Naive thymus-derived CD4-positive, alpha-beta T cell (primary cell): ENCODE data around the gene CALN1. TPM values are rescaled to one million over a fixed set of nuclear protein-coding genes. Genes with fewer than 3 reads are reported as not detected.

ENCODE experiments used
- ATAC-seq: fragments of 150-1000 bp; cut with Tn5 transposase; 2 replicates; pipeline ENCODE4 v1.10.0; 2021; ENCODE audit warnings: mild to moderate bottlenecking, moderate library complexity
- CTCF ChIA-PET: fragments of 350-600 bp; sonication (Branson Sonifier 250); formaldehyde crosslinking; loops from one replicate; lab custom pipeline; 2021; ENCODE audit warnings: antibody characterized with exemption; lab: Charles Lee
- POLR2A ChIA-PET: fragments of 350-600 bp; sonication (Branson Sonifier 250); formaldehyde crosslinking; loops from one replicate; lab custom pipeline; 2021; ENCODE audit warnings: antibody characterized with exemption, inconsistent platforms; lab: Charles Lee
- DNase-seq, 9 donors: peaks; one replicate each; pipeline versions ENCODE4 v3.0.0 to v3.0.0-alpha.2; 2020 to 2022; ENCODE audit warnings: mixed read lengths in 1 of 9
- H3K27ac ChIP-seq: one replicate; pipeline ENCODE4 v1.7.0; 2013; ENCODE audit warnings: mild to moderate bottlenecking, low read depth, low read length, moderate library complexity
- H3K27me3 ChIP-seq, 2 donors: one replicate each; pipeline ENCODE4 v1.7.0; 2013; ENCODE audit warnings: low read length in 2 of 2, mild to moderate bottlenecking in 2 of 2, moderate library complexity in 2 of 2; ENCODE audit not compliant: control insufficient read depth in 2 of 2, insufficient read depth in 2 of 2
- H3K36me3 ChIP-seq, 3 experiments: 1 replicate in 2 of 3; 2 replicates in 1 of 3; pipeline ENCODE4 v1.7.0; 2013; ENCODE audit warnings: low read length in 3 of 3, mild to moderate bottlenecking in 3 of 3, moderate library complexity in 1 of 3; ENCODE audit not compliant: insufficient read depth in 3 of 3, control insufficient read depth in 2 of 3
- H3K4me1 ChIP-seq, 2 donors: one replicate each; pipeline ENCODE4 v1.7.0; 2013; ENCODE audit warnings: low read length in 2 of 2, mild to moderate bottlenecking in 2 of 2, moderate library complexity in 1 of 2; ENCODE audit not compliant: control insufficient read depth in 2 of 2, insufficient read depth in 2 of 2
- H3K4me3 ChIP-seq: 2 replicates; pipeline ENCODE4 v1.7.0; 2013; ENCODE audit warnings: mild to moderate bottlenecking, low read length
- H3K9me3 ChIP-seq, 3 experiments: 1 replicate in 2 of 3; 2 replicates in 1 of 3; pipeline ENCODE4 v1.7.0; 2013; ENCODE audit warnings: low read length in 3 of 3; ENCODE audit not compliant: control insufficient read depth in 2 of 3
- H3K27ac Mint-ChIP-seq, 9 donors: one replicate each; pipeline ENCODE4 v1.8.0; 2020 to 2022; ENCODE audit warnings: mixed read lengths in 9 of 9, mild to moderate bottlenecking in 8 of 9, moderate library complexity in 5 of 9, inconsistent platforms in 2 of 9
- H3K27me3 Mint-ChIP-seq, 5 donors: one replicate each; pipeline ENCODE4 v1.8.0; 2021 to 2022; ENCODE audit warnings: mixed read lengths in 5 of 5, mild to moderate bottlenecking in 1 of 5
- H3K36me3 Mint-ChIP-seq, 5 donors: one replicate each; pipeline ENCODE4 v1.8.0; 2020 to 2022; ENCODE audit warnings: mixed read lengths in 5 of 5, mild to moderate bottlenecking in 3 of 5, inconsistent platforms in 1 of 5
- H3K4me1 Mint-ChIP-seq, 7 donors: one replicate each; pipeline ENCODE4 v1.8.0; 2020 to 2022; ENCODE audit warnings: mixed read lengths in 7 of 7, mild to moderate bottlenecking in 3 of 7, inconsistent platforms in 1 of 7
- H3K4me3 Mint-ChIP-seq, 10 donors: one replicate each; pipeline ENCODE4 v1.8.0; 2020 to 2022; ENCODE audit warnings: mild to moderate bottlenecking in 10 of 10, mixed read lengths in 10 of 10, moderate library complexity in 6 of 10, inconsistent platforms in 2 of 10
- H3K9me3 Mint-ChIP-seq, 11 donors: one replicate each; pipeline ENCODE4 v1.8.0; 2020 to 2022; ENCODE audit warnings: mixed read lengths in 11 of 11, mild to moderate bottlenecking in 4 of 11, inconsistent platforms in 1 of 11, moderate library complexity in 1 of 11
- intact Hi-C, 2 donors: fragments of 100-400 bp; cut with micrococcal nuclease; formaldehyde crosslinking; loops; one replicate each; pipeline ENCODE4 v1.15.1; 2023
- polyA plus RNA-seq, 2 donors: library from polyadenylated mRNA; unstranded; fragments of 300-500 nt; fragmentation: Illumina TruSeq; gene quantifications; one replicate each; pipeline ENCODE4 v1.2.3, GENCODE V29; 2021
- total RNA-seq, 6 experiments: library from RNA in 5 of 6; stranded (reverse) in 5 of 6; gene quantifications; 1 replicate in 5 of 6; 2 replicates in 1 of 6; pipeline ENCODE4 v1.2.3 and lab custom pipeline; 2021 to 2026

Gene CALN1
- total and polyA plus RNA-seq, 7 experiments from 2014 or later: 0.03 to 0.17 TPM; not detected in 5

DNA sequence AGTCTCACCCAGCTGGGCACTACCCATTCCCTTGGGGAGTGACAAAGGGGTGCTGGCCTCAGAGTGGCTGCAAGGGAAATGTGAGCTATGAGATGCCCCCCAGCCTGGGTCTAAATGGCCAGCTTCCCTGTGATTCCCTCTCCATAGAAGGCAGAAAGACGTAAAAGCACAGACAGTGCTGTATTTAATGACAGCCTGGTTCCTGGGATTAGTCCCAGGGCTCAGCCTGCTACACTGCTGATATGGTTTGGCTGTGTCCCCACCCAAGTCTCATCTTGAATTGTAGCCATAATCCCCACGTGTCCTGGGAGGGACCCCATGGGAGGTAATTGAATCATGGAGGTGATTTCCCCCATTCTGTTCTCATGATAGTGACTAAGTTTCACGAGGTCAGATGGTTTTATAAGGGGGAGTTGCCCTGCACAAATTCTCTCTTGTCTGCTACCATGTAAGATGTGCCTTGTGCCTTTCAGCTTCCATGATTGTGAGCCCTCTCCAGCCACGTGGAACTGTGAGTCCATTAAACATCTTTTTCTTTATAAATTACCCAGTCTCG is 23.9 kb upstream of the CALN1 start:
- H3K4me3 ChIP-seq: no peak overlapping the region
- ATAC-seq (no peak), DNase-seq (no peak)
- ChIA-PET CTCF (no interaction called here), POLR2A (no interaction called here)
- intact Hi-C loops: no loop called here
- Mint-ChIP-seq H3K4me1 (peaks cover 0 to 7% (median 0%) of the 10 kb centered on the region in 7 donors), H3K27me3 (peaks cover 0 to 16% (median 4%) of the 10 kb centered on the region in 5 donors), H3K36me3 (no peaks in the 10 kb centered on the region), H3K4me3 (no peak overlapping the region), H3K27ac (no peak overlapping the region), H3K9me3 (peaks cover 0 to 7% (median 0%) of the 10 kb centered on the region in 11 donors)
- H3K9me3 ChIP-seq: no peaks in the 10 kb centered on the region
- H3K4me1 ChIP-seq: no peaks in the 10 kb centered on the region
- no peak overlapping the region for H3K27ac ChIP-seq
- H3K36me3 ChIP-seq: no peaks in the 10 kb centered on the region
- no peaks in the 10 kb centered on the region for H3K27me3 ChIP-seq

DNA sequence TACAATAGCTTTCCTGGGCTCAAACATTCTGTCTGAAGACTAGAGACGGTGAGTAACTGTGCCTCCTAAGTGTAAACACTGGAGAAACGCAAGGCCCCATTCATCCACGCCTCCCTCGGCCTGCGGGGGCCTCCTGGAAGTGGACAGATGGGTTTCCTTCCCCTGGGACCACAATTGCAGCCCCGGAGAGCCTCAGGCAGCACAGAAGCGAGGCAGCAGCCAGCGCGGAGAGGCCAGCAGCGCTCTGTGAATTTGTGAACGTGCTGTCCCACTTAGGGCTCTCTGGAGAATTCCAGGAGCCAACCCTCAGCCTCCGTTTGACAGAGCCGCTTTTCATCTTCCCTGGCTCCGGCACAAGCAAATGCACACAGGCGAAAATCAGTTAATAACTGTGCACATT is 23.2 kb upstream of the CALN1 start:
- ChIA-PET POLR2A (no interaction called here), CTCF (no interaction called here)
- Histone ChIP-seq H3K9me3 (no peaks in the 10 kb centered on the region), H3K4me1 (no peaks in the 10 kb centered on the region), H3K4me3 (no peak overlapping the region), H3K36me3 (no peaks in the 10 kb centered on the region), H3K27ac (no peak overlapping the region), H3K27me3 (no peaks in the 10 kb centered on the region)
- peaks cover 0 to 7% (median 0%) of the 10 kb centered on the region in 11 donors for H3K9me3 Mint-ChIP-seq
- intact Hi-C loops: no loop called here
- no peaks in the 10 kb centered on the region for H3K36me3 Mint-ChIP-seq
- no peak overlapping the region for H3K27ac Mint-ChIP-seq
- H3K4me3 Mint-ChIP-seq: no peak overlapping the region
- peaks cover 0 to 7% (median 0%) of the 10 kb centered on the region in 7 donors for H3K4me1 Mint-ChIP-seq
- DNase-seq (no peak), ATAC-seq (no peak)
- peaks cover 0 to 13% (median 4%) of the 10 kb centered on the region in 5 donors for H3K27me3 Mint-ChIP-seq

- ChIA-PET CTCF (no interaction called here), POLR2A (no interaction called here)
- no peaks in the 10 kb centered on the region for H3K4me1 ChIP-seq
- intact Hi-C loops: no loop called here
- H3K27me3 Mint-ChIP-seq: peaks cover 0 to 7% (median 0%) of the 10 kb centered on the region in 5 donors
- H3K4me3 Mint-ChIP-seq: no peak overlapping the region
- H3K9me3 Mint-ChIP-seq: peaks cover 0 to 7% (median 1%) of the 10 kb centered on the region in 11 donors
- no peak overlapping the region for H3K4me3 ChIP-seq
- ATAC-seq: no peak
- no peaks in the 10 kb centered on the region for H3K36me3 Mint-ChIP-seq
- no peaks in the 10 kb centered on the region for H3K36me3 ChIP-seq
- no peak overlapping the region for H3K27ac Mint-ChIP-seq
- no peak overlapping the region for H3K27ac ChIP-seq
- H3K9me3 ChIP-seq: no peaks in the 10 kb centered on the region
- no peak for DNase-seq
- no peaks in the 10 kb centered on the region for H3K27me3 ChIP-seq
- H3K4me1 Mint-ChIP-seq: no peaks in the 10 kb centered on the region
These were observed 18.4 kb upstream of the CALN1 start for GRCh38 chr7:72430531-72430930.

- Mint-ChIP-seq H3K27me3 (peaks cover 0 to 7% (median 0%) of the 10 kb centered on the region in 5 donors), H3K27ac (no peak overlapping the region), H3K36me3 (no peaks in the 10 kb centered on the region), H3K4me1 (no peaks in the 10 kb centered on the region), H3K9me3 (peaks cover 0 to 7% (median 1%) of the 10 kb centered on the region in 11 donors), H3K4me3 (no peak overlapping the region)
- Histone ChIP-seq H3K27ac (no peak overlapping the region), H3K9me3 (no peaks in the 10 kb centered on the region), H3K4me3 (no peak overlapping the region), H3K36me3 (no peaks in the 10 kb centered on the region), H3K4me1 (no peaks in the 10 kb centered on the region), H3K27me3 (no peaks in the 10 kb centered on the region)
- intact Hi-C loops: no loop called here
- ChIA-PET POLR2A (no interaction called here), CTCF (no interaction called here)
- DNase-seq (no peak), ATAC-seq (no peak)
These were observed 17.2 kb upstream of the CALN1 start for GRCh38 chr7:72429316-72429715.

DNA sequence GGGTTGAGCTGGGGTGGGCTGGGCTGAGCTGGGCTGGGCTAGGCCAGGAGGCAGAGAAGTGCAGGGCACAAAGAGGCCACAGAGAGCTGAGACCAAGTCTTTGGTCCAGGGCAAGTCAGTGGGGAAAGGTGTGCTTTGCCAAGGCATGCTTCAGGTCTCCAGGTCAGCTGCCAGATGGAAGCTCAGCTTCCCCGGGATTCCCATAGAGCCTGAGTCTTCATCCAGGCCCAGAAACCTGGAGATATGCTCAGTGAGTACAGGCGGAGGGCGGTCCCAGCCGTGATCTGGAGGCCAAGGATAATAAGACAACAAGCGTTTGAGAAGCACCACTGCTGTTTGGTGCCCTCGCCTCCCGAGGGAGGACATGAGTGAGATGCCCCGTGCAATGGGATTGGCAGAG is 4.7 kb upstream of the CALN1 start:
- intact Hi-C loops: no loop called here
- no peak overlapping the region for H3K4me3 Mint-ChIP-seq
- H3K9me3 Mint-ChIP-seq: peaks cover 0 to 16% (median 5%) of the 10 kb centered on the region in 11 donors
- Histone ChIP-seq H3K27ac (no peak overlapping the region), H3K36me3 (no peaks in the 10 kb centered on the region), H3K9me3 (no peaks in the 10 kb centered on the region), H3K4me3 (no peak overlapping the region), H3K27me3 (no peaks in the 10 kb centered on the region), H3K4me1 (no peaks in the 10 kb centered on the region)
- no peaks in the 10 kb centered on the region for H3K4me1 Mint-ChIP-seq
- POLR2A ChIA-PET: no interaction called here
- no peak overlapping the region for H3K27ac Mint-ChIP-seq
- CTCF ChIA-PET: no interaction called here
- H3K36me3 Mint-ChIP-seq: no peaks in the 10 kb centered on the region
- ATAC-seq: no peak
- no peaks in the 10 kb centered on the region for H3K27me3 Mint-ChIP-seq
- no peak for DNase-seq

GRCh38 chr7:72415586-72415985 is 3.4 kb upstream of the CALN1 start:
- no peak for DNase-seq
- peaks cover 0 to 10% (median 3%) of the 10 kb centered on the region in 11 donors for H3K9me3 Mint-ChIP-seq
- intact Hi-C loops: no loop called here
- no peak overlapping the region for H3K4me3 Mint-ChIP-seq
- POLR2A ChIA-PET: no interaction called here
- Histone ChIP-seq H3K36me3 (no peaks in the 10 kb centered on the region), H3K4me3 (no peak overlapping the region), H3K4me1 (no peaks in the 10 kb centered on the region), H3K27ac (no peak overlapping the region), H3K27me3 (no peaks in the 10 kb centered on the region), H3K9me3 (no peaks in the 10 kb centered on the region)
- H3K36me3 Mint-ChIP-seq: no peaks in the 10 kb centered on the region
- H3K27ac Mint-ChIP-seq: no peak overlapping the region
- no peaks in the 10 kb centered on the region for H3K4me1 Mint-ChIP-seq
- CTCF ChIA-PET: no interaction called here
- no peak for ATAC-seq
- no peaks in the 10 kb centered on the region for H3K27me3 Mint-ChIP-seq

DNA sequence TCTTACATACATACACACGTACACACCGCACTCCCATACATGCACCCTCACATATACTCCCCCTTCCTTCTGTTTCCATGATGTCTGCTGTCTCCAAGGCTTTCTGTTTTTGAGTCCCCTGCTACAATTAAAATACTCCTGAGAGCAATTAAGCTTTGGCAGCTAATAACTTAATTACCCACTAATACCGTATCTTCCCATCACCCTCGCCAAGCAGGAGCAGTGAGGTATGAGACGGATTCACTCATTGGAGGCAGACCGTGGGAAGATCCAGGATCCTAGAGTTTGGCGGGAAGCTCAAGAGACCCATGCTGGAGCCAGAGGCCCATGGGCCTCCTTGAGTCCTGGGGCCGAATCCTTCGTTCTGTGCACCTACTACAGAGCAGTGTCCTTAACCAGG is 1.7 kb upstream of the CALN1 start:
- DNase-seq (no peak), ATAC-seq (peak; percentile 10)
- no peaks in the 10 kb centered on the region for H3K36me3 Mint-ChIP-seq
- H3K9me3 Mint-ChIP-seq: peaks cover 0 to 6% (median 0%) of the 10 kb centered on the region in 11 donors
- ChIA-PET CTCF (no interaction called here), POLR2A (no interaction called here)
- H3K27ac Mint-ChIP-seq: no peak overlapping the region
- Histone ChIP-seq H3K36me3 (no peaks in the 10 kb centered on the region), H3K4me1 (no peaks in the 10 kb centered on the region), H3K9me3 (no peaks in the 10 kb centered on the region), H3K27me3 (no peaks in the 10 kb centered on the region), H3K27ac (no peak overlapping the region), H3K4me3 (no peak overlapping the region)
- intact Hi-C loops: no loop called here
- H3K4me1 Mint-ChIP-seq: no peaks in the 10 kb centered on the region
- no peak overlapping the region for H3K4me3 Mint-ChIP-seq
- H3K27me3 Mint-ChIP-seq: no peaks in the 10 kb centered on the region
